GM21360 (cell line): Measurements from ENCODE around the gene CELF6.
"Not testable (repeated sequence)": the region's sequence is repeated elsewhere in the genome, so short reads cannot be mapped to it uniquely, and the experiment has no call there.

Experiments used
- ATAC-seq: cut with Tn5 transposase; IDR thresholded peaks from one replicate; pipeline ENCODE4 v1.9.1; 2021; ENCODE audit warnings: mild to moderate bottlenecking, moderate library complexity; ENCODE audit not compliant: unreplicated experiment

Gene CELF6

GRCh38 chr15:72318408-72318942, 1.5 kb downstream of the CELF6 start:
- no peak for ATAC-seq

GRCh38 chr15:72315706-72316370, 4.1 kb downstream of the CELF6 start:
- no peak for ATAC-seq

- ATAC-seq = no peak
Measured at GRCh38 chr15:72313881-72314280, 6.1 kb downstream of the CELF6 start.

GRCh38 chr15:72313448-72313840, 6.5 kb downstream of the CELF6 start:
- no peak for ATAC-seq

GRCh38 chr15:72312605-72313447, 7.1 kb downstream of the CELF6 start:
- no peak for ATAC-seq

GRCh38 chr15:72307026-72307425, 12.9 kb downstream of the CELF6 start:
- ATAC-seq = no peak

- no peak for ATAC-seq
Measured at GRCh38 chr15:72306211-72306785, 13.7 kb downstream of the CELF6 start.

- ATAC-seq = no peak
Measured at GRCh38 chr15:72304596-72304995, 15.4 kb downstream of the CELF6 start.

GRCh38 chr15:72302955-72303354, 17.0 kb downstream of the CELF6 start:
- ATAC-seq = no peak

GRCh38 chr15:72289597-72290325, 30.2 kb downstream of the CELF6 start:
- ATAC-seq = no peak

- no peak for ATAC-seq
Measured at GRCh38 chr15:72288796-72289596, 31.0 kb downstream of the CELF6 start.

- no peak for ATAC-seq
Measured at GRCh38 chr15:72285927-72286516, 33.9 kb downstream of the CELF6 start.

- ATAC-seq = no peak
Measured at GRCh38 chr15:72285402-72285801, 34.6 kb downstream of the CELF6 start.

- ATAC-seq = no peak
Measured at GRCh38 chr15:72284781-72285180, 35.2 kb downstream of the CELF6 start.

GRCh38 chr15:72281713-72282112, 38.2 kb downstream of the CELF6 start:
- no peak for ATAC-seq

GRCh38 chr15:72280751-72281150, 39.2 kb downstream of the CELF6 start:
- ATAC-seq = no peak

- ATAC-seq = no peak
Measured at GRCh38 chr15:72278737-72279136, 41.2 kb downstream of the CELF6 start.

GRCh38 chr15:72276326-72276700, 43.6 kb downstream of the CELF6 start:
- no peak for ATAC-seq

GRCh38 chr15:72275635-72276325, 44.2 kb downstream of the CELF6 start:
- ATAC-seq = not testable (repeated sequence)
